HEK293 (cell line): ENCODE data around the gene PIGN.

Experiments used
- CTCF ChIA-PET: fragments of 350-600 bp; formaldehyde crosslinking; extraction: SDS; loops from one replicate; lab custom pipeline; 2021; ENCODE audit warnings: antibody characterized with exemption; lab: Yijun Ruan, JAX
- POLR2A ChIA-PET: fragments of 300-600 bp; formaldehyde crosslinking; extraction: SDS; loops from one replicate; lab custom pipeline; 2020; ENCODE audit warnings: antibody characterized with exemption, inconsistent platforms; lab: Yijun Ruan, JAX
- H3K27ac ChIP-seq: fragments of 200-500 bp; sonication (Bioruptor generic); 2 replicates; pipeline ENCODE4 v1.5.1; 2014; ENCODE audit warnings: low read depth, low read length, control low read depth, inconsistent platforms; ENCODE audit errors: extremely low read depth
- H3K36me3 ChIP-seq, 2 experiments: fragments of 200-500 bp in 1 of 2; sonication (Bioruptor generic) in 1 of 2; 1 replicate in 1 of 2; 2 replicates in 1 of 2; pipeline ENCODE4 v1.5.1; 2014 to 2017; ENCODE audit warnings: inconsistent platforms in 2 of 2, low read length in 2 of 2; ENCODE audit not compliant: control insufficient read depth in 2 of 2, insufficient read depth in 1 of 2
- H3K4me1 ChIP-seq: fragments of 200-500 bp; sonication (Bioruptor generic); 2 replicates; pipeline ENCODE4 v1.5.1; 2014; ENCODE audit warnings: mild to moderate bottlenecking, low read length, inconsistent platforms; ENCODE audit not compliant: control insufficient read depth, insufficient read depth
- H3K4me3 ChIP-seq: 2 replicates; pipeline ENCODE4 v1.5.1; 2011; ENCODE audit warnings: low read depth, mild to moderate bottlenecking, control low read depth, low read length, moderate library complexity
- H3K9me3 ChIP-seq: fragments of 200-500 bp; sonication (Bioruptor generic); 2 replicates; pipeline ENCODE4 v1.5.1; 2014; ENCODE audit warnings: low read depth, low read length, inconsistent platforms; ENCODE audit not compliant: control insufficient read depth, insufficient read depth
- IKZF3 ChIP-seq: fragments of 450-650 bp; IDR thresholded peaks from 2 replicates; pipeline ENCODE4 v1.5.0; 2018; ENCODE audit warnings: missing biosample characterization, mild to moderate bottlenecking, missing genetic modification characterization, moderate library complexity
- MYNN ChIP-seq: fragments of 450-650 bp; formaldehyde crosslinking; IDR thresholded peaks from 2 replicates; pipeline ENCODE4 v1.5.1; 2016; ENCODE audit warnings: missing biosample characterization, missing genetic modification characterization, borderline replicate concordance
- SP7 ChIP-seq: fragments of 450-650 bp; formaldehyde crosslinking; IDR thresholded peaks from 2 replicates; pipeline ENCODE4 v1.5.1; 2016; ENCODE audit warnings: missing biosample characterization, missing genetic modification characterization
- ZFP3 ChIP-seq: fragments of 450-650 bp; formaldehyde crosslinking; IDR thresholded peaks from 2 replicates; pipeline ENCODE4 v1.5.1; 2016; ENCODE audit warnings: low read depth, missing biosample characterization, missing genetic modification characterization
- ZNF16 ChIP-seq: fragments of 450-650 bp; formaldehyde crosslinking; IDR thresholded peaks from 2 replicates; pipeline ENCODE4 v1.5.1; 2016; ENCODE audit warnings: low read depth, missing biosample characterization, missing genetic modification characterization
- ZNF211 ChIP-seq: fragments of 450-650 bp; formaldehyde crosslinking; IDR thresholded peaks from 2 replicates; pipeline ENCODE4 v1.5.1; 2016; ENCODE audit warnings: low read depth, missing biosample characterization, missing genetic modification characterization
- ZNF510 ChIP-seq: fragments of 450-650 bp; formaldehyde crosslinking; IDR thresholded peaks from 2 replicates; pipeline ENCODE4 v1.5.1; 2018; ENCODE audit warnings: mild to moderate bottlenecking, missing genetic modification characterization, missing biosample characterization; ENCODE audit not compliant: insufficient replicate concordance
- ZNF529 ChIP-seq: fragments of 450-650 bp; formaldehyde crosslinking; IDR thresholded peaks from 2 replicates; pipeline ENCODE4 v1.5.1; 2017; ENCODE audit warnings: missing genetic modification characterization, missing biosample characterization; ENCODE audit not compliant: insufficient replicate concordance
- ZNF791 ChIP-seq: fragments of 450-650 bp; formaldehyde crosslinking; IDR thresholded peaks from 2 replicates; pipeline ENCODE4 v1.5.1; 2016; ENCODE audit warnings: missing biosample characterization, missing genetic modification characterization
- ZNF843 ChIP-seq: fragments of 450-650 bp; formaldehyde crosslinking; IDR thresholded peaks from 2 replicates; pipeline ENCODE4 v1.5.1; 2016; ENCODE audit warnings: missing biosample characterization, missing genetic modification characterization
- TF ChIP-seq, protein P1 (sequence below): fragments of 450-650 bp; formaldehyde crosslinking; IDR thresholded peaks from 2 replicates; pipeline ENCODE4 v1.5.1; 2016; ENCODE audit warnings: missing biosample characterization, missing genetic modification characterization
- TF ChIP-seq, protein P2 (sequence below): fragments of 450-650 bp; formaldehyde crosslinking; IDR thresholded peaks from 2 replicates; pipeline ENCODE4 v1.5.1; 2017; ENCODE audit warnings: missing biosample characterization, missing genetic modification characterization
- TF ChIP-seq, protein P3 (sequence below): sonication (generic); formaldehyde crosslinking; IDR thresholded peaks from 2 replicates; pipeline ENCODE4 v1.8.1; 2022; ENCODE audit warnings: mild to moderate bottlenecking, moderate library complexity, missing genetic modification reagents
- TF ChIP-seq, protein P4 (sequence below): fragments of 450-650 bp; formaldehyde crosslinking; IDR thresholded peaks from 2 replicates; pipeline ENCODE4 v1.5.1; 2016; ENCODE audit warnings: missing biosample characterization, missing genetic modification characterization
- TF ChIP-seq, protein P5 (sequence below): fragments of 450-650 bp; formaldehyde crosslinking; IDR thresholded peaks from 2 replicates; pipeline ENCODE4 v1.5.1; 2017; ENCODE audit warnings: missing biosample characterization, missing genetic modification characterization
- TF ChIP-seq, protein P6 (sequence below): fragments of 450-650 bp; formaldehyde crosslinking; IDR thresholded peaks from 2 replicates; pipeline ENCODE4 v1.5.1; 2016; ENCODE audit warnings: missing biosample characterization, missing genetic modification characterization
- TF ChIP-seq, protein P7 (sequence below): fragments of 450-650 bp; formaldehyde crosslinking; IDR thresholded peaks from 2 replicates; pipeline ENCODE4 v1.5.1; 2016; ENCODE audit warnings: missing biosample characterization, missing genetic modification characterization
- TF ChIP-seq, protein P8 (sequence below): fragments of 450-650 bp; formaldehyde crosslinking; IDR thresholded peaks from 2 replicates; pipeline ENCODE4 v1.5.1; 2016; ENCODE audit warnings: missing biosample characterization, missing genetic modification characterization, borderline replicate concordance

Gene PIGN

DNA sequence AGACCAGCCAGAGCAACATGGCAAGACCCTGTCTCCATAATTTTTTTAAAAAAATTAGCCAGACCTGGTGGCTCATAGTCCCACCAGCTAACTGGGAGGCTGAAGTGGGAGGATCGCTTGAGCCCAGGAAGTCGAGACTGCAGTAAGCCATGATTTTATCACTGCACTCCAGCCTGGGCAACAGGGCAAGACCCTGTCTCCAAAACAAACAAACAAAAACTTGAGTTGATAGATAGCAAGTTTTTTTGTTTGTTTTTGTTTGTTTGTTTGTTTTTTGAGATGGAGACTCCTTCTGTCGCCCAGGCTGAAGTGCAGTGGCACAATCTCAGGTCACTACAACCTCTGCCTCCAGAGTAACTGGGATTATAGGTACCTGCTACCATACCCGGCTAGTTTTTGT lies 19.0 kb upstream of the PIGN start:
- Histone ChIP-seq H3K27ac (no peak overlapping the region), H3K4me1 (0 out of 2 replicates have a peak, but pooled peaks cover 2% of the 10 kb centered on the region), H3K9me3 (no peaks in the 10 kb centered on the region), H3K4me3 (no peak overlapping the region), H3K36me3 (no peaks in the 10 kb centered on the region; a peak in 1 of 3 replicates)
- TF ChIP-seq ZNF843 (tag by site-specific recombination) = no peak
- TF ChIP-seq, protein P1, sequence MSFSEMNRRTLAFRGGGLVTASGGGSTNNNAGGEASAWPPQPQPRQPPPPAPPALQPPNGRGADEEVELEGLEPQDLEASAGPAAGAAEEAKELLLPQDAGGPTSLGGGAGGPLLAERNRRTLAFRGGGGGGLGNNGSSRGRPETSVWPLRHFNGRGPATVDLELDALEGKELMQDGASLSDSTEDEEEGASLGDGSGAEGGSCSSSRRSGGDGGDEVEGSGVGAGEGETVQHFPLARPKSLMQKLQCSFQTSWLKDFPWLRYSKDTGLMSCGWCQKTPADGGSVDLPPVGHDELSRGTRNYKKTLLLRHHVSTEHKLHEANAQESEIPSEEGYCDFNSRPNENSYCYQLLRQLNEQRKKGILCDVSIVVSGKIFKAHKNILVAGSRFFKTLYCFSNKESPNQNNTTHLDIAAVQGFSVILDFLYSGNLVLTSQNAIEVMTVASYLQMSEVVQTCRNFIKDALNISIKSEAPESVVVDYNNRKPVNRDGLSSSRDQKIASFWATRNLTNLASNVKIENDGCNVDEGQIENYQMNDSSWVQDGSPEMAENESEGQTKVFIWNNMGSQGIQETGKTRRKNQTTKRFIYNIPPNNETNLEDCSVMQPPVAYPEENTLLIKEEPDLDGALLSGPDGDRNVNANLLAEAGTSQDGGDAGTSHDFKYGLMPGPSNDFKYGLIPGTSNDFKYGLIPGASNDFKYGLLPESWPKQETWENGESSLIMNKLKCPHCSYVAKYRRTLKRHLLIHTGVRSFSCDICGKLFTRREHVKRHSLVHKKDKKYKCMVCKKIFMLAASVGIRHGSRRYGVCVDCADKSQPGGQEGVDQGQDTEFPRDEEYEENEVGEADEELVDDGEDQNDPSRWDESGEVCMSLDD = no peak
- TF ChIP-seq, protein P2, sequence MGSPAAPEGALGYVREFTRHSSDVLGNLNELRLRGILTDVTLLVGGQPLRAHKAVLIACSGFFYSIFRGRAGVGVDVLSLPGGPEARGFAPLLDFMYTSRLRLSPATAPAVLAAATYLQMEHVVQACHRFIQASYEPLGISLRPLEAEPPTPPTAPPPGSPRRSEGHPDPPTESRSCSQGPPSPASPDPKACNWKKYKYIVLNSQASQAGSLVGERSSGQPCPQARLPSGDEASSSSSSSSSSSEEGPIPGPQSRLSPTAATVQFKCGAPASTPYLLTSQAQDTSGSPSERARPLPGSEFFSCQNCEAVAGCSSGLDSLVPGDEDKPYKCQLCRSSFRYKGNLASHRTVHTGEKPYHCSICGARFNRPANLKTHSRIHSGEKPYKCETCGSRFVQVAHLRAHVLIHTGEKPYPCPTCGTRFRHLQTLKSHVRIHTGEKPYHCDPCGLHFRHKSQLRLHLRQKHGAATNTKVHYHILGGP (tag by site-specific recombination) = no peak
- no peak for TF ChIP-seq ZNF16 (tag by site-specific recombination)
- TF ChIP-seq, protein P3, sequence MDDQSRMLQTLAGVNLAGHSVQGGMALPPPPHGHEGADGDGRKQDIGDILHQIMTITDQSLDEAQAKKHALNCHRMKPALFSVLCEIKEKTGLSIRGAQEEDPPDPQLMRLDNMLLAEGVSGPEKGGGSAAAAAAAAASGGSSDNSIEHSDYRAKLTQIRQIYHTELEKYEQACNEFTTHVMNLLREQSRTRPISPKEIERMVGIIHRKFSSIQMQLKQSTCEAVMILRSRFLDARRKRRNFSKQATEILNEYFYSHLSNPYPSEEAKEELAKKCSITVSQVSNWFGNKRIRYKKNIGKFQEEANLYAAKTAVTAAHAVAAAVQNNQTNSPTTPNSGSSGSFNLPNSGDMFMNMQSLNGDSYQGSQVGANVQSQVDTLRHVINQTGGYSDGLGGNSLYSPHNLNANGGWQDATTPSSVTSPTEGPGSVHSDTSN (CRISPR knock-in tag) = no peak
- TF ChIP-seq SP7 = no peak
- TF ChIP-seq, protein P4, sequence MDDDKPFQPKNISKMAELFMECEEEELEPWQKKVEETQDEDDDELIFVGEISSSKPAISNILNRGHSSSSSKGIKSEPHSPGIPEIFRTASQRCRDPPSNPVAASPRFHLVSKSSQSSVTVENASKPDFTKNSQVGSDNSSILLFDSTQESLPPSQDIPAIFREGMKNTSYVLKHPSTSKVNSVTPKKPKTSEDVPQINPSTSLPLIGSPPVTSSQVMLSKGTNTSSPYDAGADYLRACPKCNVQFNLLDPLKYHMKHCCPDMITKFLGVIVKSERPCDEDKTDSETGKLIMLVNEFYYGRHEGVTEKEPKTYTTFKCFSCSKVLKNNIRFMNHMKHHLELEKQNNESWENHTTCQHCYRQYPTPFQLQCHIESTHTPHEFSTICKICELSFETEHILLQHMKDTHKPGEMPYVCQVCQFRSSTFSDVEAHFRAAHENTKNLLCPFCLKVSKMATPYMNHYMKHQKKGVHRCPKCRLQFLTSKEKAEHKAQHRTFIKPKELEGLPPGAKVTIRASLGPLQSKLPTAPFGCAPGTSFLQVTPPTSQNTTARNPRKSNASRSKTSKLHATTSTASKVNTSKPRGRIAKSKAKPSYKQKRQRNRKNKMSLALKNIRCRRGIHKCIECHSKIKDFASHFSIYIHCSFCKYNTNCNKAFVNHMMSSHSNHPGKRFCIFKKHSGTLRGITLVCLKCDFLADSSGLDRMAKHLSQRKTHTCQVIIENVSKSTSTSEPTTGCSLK (tag by site-specific recombination) = no peak
- TF ChIP-seq ZFP3 (tag by site-specific recombination) = no peak
- TF ChIP-seq, protein P5, sequence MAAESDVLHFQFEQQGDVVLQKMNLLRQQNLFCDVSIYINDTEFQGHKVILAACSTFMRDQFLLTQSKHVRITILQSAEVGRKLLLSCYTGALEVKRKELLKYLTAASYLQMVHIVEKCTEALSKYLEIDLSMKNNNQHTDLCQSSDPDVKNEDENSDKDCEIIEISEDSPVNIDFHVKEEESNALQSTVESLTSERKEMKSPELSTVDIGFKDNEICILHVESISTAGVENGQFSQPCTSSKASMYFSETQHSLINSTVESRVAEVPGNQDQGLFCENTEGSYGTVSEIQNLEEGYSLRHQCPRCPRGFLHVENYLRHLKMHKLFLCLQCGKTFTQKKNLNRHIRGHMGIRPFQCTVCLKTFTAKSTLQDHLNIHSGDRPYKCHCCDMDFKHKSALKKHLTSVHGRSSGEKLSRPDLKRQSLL (tag by site-specific recombination) = no peak
- TF ChIP-seq ZNF529 (tag by site-specific recombination) = no peak
- no peak for TF ChIP-seq ZNF791 (tag by site-specific recombination)
- no peak for TF ChIP-seq IKZF3 (tag by site-specific recombination)
- TF ChIP-seq MYNN (tag by site-specific recombination) = no peak
- TF ChIP-seq, protein P6, sequence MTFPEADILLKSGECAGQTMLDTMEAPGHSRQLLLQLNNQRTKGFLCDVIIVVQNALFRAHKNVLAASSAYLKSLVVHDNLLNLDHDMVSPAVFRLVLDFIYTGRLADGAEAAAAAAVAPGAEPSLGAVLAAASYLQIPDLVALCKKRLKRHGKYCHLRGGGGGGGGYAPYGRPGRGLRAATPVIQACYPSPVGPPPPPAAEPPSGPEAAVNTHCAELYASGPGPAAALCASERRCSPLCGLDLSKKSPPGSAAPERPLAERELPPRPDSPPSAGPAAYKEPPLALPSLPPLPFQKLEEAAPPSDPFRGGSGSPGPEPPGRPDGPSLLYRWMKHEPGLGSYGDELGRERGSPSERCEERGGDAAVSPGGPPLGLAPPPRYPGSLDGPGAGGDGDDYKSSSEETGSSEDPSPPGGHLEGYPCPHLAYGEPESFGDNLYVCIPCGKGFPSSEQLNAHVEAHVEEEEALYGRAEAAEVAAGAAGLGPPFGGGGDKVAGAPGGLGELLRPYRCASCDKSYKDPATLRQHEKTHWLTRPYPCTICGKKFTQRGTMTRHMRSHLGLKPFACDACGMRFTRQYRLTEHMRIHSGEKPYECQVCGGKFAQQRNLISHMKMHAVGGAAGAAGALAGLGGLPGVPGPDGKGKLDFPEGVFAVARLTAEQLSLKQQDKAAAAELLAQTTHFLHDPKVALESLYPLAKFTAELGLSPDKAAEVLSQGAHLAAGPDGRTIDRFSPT (tag by site-specific recombination) = no peak
- no peak for TF ChIP-seq ZNF211 (tag by site-specific recombination)
- TF ChIP-seq, protein P7, sequence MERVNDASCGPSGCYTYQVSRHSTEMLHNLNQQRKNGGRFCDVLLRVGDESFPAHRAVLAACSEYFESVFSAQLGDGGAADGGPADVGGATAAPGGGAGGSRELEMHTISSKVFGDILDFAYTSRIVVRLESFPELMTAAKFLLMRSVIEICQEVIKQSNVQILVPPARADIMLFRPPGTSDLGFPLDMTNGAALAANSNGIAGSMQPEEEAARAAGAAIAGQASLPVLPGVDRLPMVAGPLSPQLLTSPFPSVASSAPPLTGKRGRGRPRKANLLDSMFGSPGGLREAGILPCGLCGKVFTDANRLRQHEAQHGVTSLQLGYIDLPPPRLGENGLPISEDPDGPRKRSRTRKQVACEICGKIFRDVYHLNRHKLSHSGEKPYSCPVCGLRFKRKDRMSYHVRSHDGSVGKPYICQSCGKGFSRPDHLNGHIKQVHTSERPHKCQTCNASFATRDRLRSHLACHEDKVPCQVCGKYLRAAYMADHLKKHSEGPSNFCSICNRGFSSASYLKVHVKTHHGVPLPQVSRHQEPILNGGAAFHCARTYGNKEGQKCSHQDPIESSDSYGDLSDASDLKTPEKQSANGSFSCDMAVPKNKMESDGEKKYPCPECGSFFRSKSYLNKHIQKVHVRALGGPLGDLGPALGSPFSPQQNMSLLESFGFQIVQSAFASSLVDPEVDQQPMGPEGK (tag by site-specific recombination) = no peak
- TF ChIP-seq, protein P8, sequence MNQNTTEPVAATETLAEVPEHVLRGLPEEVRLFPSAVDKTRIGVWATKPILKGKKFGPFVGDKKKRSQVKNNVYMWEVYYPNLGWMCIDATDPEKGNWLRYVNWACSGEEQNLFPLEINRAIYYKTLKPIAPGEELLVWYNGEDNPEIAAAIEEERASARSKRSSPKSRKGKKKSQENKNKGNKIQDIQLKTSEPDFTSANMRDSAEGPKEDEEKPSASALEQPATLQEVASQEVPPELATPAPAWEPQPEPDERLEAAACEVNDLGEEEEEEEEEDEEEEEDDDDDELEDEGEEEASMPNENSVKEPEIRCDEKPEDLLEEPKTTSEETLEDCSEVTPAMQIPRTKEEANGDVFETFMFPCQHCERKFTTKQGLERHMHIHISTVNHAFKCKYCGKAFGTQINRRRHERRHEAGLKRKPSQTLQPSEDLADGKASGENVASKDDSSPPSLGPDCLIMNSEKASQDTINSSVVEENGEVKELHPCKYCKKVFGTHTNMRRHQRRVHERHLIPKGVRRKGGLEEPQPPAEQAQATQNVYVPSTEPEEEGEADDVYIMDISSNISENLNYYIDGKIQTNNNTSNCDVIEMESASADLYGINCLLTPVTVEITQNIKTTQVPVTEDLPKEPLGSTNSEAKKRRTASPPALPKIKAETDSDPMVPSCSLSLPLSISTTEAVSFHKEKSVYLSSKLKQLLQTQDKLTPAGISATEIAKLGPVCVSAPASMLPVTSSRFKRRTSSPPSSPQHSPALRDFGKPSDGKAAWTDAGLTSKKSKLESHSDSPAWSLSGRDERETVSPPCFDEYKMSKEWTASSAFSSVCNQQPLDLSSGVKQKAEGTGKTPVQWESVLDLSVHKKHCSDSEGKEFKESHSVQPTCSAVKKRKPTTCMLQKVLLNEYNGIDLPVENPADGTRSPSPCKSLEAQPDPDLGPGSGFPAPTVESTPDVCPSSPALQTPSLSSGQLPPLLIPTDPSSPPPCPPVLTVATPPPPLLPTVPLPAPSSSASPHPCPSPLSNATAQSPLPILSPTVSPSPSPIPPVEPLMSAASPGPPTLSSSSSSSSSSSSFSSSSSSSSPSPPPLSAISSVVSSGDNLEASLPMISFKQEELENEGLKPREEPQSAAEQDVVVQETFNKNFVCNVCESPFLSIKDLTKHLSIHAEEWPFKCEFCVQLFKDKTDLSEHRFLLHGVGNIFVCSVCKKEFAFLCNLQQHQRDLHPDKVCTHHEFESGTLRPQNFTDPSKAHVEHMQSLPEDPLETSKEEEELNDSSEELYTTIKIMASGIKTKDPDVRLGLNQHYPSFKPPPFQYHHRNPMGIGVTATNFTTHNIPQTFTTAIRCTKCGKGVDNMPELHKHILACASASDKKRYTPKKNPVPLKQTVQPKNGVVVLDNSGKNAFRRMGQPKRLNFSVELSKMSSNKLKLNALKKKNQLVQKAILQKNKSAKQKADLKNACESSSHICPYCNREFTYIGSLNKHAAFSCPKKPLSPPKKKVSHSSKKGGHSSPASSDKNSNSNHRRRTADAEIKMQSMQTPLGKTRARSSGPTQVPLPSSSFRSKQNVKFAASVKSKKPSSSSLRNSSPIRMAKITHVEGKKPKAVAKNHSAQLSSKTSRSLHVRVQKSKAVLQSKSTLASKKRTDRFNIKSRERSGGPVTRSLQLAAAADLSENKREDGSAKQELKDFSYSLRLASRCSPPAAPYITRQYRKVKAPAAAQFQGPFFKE (tag by site-specific recombination) = no peak
- TF ChIP-seq ZNF510 = no peak
- ChIA-PET POLR2A (no interaction called here), CTCF (interaction anchor here (1.2 kb wide), 1 partner anchor 8 kb away, joined by 3 read pairs; no protein-coding TSS in a partner anchor)
